GM19238 (cell line): Measurements from ENCODE around the gene CACFD1.

Experiments
- DNase-seq: peaks from one replicate; pipeline ENCODE4 v3.0.0; 2011; ENCODE audit warnings: low spot score; ENCODE audit not compliant: insufficient read length

CACFD1 gene

GRCh38 chr9:133459476-133460404 is at the start of gene CACFD1:
Gene CACFD1 (plus strand): TSS chr9:133459978. CDS start chr9:133460067, 89 bp downstream.
- peak; percentile 99 for DNase-seq

DNA sequence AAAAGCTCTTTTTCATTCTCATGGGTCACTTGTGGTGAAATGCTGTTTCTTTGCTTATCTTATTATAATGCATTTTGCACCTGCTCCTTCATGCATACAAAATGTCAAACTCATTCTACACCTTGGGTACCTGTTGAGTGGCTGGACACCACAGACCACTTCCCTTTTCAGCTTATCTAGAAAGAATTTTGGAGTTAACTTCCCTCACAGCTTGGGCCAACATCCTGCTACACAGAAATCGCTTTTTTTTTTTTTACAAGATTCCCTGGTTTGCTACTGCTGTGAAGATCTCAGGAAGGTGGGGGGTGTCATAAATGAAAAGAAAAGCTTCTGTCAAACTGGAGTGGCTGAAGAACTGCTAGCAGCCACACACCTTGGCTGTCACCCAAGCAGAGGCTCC is 44.6 kb upstream of the CACFD1 start:
- DNase-seq: no peak

- DNase-seq: peak; percentile 79
These were observed 42.0 kb upstream of the CACFD1 start, which contains the start of gene REXO4 for GRCh38 chr9:133417541-133418461. Gene REXO4 (minus strand): TSS chr9:133418010. CDS start chr9:133417844, 166 bp downstream.

- DNase-seq: no peak
These were observed 40.8 kb upstream of the CACFD1 start for GRCh38 chr9:133419005-133419404.

GRCh38 chr9:133420392-133420827 is 39.4 kb upstream of the CACFD1 start:
- DNase-seq: peak; percentile 76

GRCh38 chr9:133421615-133422542 is 37.9 kb upstream of the CACFD1 start, which contains the start of gene ADAMTS13:
Gene ADAMTS13 (plus strand): TSS chr9:133422367. CDS start chr9:133422444, 77 bp downstream.
- peak; percentile 44 for DNase-seq

DNA sequence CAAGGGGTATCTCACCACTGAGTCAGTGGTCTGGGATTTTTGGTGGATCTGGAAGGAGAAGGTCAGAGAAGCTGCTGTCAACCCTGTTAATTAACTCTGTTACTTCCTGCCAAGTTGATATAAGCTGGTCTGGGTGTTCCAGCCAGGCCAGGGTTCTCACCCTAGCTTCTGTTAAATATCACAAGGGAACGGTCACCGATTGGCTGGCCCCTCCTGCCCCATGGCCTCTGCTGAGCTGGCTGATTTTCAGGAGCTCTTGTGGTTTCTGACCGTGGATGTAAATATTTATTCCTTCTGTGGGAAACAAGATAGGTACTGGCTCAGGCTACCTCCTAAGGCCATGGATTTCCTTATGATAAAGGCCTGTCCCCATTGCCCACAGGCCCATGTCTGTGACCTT is 36.6 kb upstream of the CACFD1 start:
- no peak for DNase-seq

DNA sequence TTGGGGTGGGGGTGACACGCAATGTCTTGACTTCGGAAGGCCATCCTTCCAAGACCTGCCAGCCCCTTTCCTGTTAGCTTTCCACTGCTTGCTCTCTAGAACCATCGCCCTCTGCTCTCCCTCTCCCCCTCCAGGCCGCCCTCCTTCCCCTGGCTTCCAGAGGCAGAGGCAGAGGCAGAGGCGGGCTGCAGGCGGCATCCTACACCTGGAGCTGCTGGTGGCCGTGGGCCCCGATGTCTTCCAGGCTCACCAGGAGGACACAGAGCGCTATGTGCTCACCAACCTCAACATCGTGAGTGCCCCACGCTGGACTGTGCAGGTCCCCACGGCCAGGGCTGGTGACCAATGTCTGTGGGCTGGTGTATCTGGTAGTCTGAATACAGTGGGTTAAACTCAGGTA is 35.6 kb upstream of the CACFD1 start:
- DNase-seq: no peak

DNA sequence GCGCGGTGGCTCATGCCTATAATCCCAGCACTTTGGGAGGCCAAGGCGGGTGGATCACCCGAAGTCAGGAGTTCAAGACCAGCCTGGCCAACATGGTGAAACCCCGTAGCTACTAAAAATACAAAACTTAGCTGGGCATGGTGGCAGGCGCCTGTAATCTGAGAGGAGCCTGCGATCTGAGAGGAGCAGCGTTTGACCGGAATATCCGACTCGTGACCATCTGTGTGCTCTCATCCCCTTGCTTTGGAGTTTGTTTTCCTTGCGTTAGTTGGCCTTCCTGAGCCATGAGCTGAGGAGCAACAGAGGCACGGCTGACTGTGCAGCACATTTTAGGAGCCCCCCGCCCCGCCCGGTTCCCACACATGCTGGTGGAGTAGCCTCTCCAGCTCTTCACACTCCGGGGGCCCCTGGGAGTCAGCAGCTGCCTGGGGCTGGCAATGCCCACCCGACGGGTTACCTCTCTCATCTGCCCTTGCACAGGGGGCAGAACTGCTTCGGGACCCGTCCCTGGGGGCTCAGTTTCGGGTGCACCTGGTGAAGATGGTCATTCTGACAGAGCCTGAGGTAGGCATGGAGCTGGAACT is 34.6 kb upstream of the CACFD1 start:
- no peak for DNase-seq

DNA sequence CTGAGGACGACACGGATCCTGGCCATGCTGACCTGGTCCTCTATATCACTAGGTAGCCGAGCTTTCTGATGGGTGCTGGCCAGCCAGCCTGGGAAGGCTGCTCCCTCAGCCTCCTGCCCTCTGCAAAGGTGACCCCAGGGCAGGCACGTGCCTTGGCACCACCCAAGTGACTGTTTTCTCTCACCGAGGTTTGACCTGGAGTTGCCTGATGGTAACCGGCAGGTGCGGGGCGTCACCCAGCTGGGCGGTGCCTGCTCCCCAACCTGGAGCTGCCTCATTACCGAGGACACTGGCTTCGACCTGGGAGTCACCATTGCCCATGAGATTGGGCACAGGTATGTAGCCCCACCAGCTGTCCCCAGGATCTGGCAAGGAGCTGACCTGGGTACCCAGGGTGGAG is 33.8 kb upstream of the CACFD1 start:
- no peak for DNase-seq

DNA sequence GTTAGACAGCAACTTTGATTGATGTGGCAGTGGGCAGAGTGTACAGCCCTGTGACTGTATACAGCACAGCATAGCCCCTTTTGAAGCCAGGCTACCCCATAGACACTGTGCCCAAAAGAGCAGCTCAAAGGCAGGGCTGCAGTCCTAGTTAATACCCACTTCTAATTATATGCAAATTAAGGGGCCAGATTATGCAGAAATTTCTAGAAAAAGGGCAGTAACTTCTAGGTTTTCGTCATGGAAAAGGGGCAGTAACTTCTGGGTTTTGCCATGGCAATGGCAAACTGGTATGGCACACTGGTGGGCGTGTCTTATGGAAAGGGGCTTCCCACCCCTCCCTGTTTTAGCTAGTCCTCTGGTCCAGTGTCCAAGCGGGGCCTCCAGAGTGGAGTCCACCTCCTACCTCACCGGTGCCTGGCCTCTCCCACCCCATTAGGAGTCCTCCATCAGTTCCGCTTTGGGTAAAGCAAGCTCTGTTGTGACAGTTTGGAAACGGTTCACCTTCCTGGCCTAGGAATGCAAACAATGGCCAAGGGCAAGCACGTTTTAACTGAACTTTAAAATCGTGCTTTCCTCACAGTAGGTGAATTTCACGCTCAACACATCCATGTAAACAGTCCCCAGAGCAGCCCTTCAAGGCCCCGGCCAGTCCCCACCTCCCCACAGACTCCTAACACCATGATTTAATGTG is 32.0 kb upstream of the CACFD1 start:
- no peak for DNase-seq

DNA sequence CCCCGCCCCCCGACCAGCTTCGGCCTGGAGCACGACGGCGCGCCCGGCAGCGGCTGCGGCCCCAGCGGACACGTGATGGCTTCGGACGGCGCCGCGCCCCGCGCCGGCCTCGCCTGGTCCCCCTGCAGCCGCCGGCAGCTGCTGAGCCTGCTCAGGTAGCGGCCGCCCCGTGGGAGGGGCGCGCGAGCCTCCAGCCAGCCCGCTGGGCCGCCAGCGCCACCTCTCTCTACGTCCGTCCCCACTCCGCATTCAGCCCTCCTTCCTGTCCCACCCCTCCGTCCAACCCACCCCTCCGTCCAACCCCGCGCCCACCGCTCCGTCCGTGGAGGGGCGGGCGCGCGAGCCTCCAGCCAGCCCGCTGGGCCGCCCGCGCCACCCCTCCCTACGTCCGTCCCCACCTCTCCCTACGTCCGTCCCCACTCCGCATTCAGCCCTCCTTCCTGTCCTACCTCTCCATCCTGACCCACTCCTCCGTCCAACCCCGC is 31.1 kb upstream of the CACFD1 start:
- peak; percentile 58 for DNase-seq

GRCh38 chr9:133429214-133429613 is 30.6 kb upstream of the CACFD1 start:
- no peak for DNase-seq

GRCh38 chr9:133429641-133430161 is 30.1 kb upstream of the CACFD1 start:
- DNase-seq: no peak

GRCh38 chr9:133430244-133430643 is 29.5 kb upstream of the CACFD1 start:
- no peak for DNase-seq

DNA sequence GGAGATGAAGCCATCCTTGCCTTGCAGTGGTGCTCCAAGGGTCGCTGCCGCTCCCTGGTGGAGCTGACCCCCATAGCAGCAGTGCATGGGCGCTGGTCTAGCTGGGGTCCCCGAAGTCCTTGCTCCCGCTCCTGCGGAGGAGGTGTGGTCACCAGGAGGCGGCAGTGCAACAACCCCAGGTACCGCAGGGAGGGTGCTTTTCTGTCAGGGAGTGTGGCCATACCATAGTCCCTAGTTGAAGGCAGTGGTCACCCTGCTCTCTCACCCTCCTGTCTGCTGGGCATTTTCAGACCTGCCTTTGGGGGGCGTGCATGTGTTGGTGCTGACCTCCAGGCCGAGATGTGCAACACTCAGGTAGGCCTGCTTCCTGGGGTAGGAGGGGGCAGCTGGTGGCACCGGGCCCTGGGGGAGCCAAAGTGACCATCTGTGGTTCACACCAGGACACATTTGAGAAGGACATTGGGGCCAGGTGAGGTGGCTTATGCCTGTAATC is 26.4 kb upstream of the CACFD1 start:
- DNase-seq: no peak

DNA sequence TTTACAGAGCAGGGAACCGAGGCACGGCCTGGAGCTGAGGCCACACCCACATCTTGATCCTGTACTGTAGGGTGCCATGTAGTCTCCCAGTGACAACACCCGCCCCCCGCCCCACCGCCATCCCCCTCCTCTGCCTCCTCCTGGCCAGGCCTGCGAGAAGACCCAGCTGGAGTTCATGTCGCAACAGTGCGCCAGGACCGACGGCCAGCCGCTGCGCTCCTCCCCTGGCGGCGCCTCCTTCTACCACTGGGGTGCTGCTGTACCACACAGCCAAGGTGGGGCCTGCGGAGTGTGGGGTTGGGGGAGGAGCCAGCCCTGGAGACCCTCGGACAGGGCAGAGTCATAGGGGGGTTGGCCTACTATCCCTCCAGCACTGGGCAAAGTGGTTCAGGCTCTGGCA is 23.1 kb upstream of the CACFD1 start:
- DNase-seq: no peak

DNA sequence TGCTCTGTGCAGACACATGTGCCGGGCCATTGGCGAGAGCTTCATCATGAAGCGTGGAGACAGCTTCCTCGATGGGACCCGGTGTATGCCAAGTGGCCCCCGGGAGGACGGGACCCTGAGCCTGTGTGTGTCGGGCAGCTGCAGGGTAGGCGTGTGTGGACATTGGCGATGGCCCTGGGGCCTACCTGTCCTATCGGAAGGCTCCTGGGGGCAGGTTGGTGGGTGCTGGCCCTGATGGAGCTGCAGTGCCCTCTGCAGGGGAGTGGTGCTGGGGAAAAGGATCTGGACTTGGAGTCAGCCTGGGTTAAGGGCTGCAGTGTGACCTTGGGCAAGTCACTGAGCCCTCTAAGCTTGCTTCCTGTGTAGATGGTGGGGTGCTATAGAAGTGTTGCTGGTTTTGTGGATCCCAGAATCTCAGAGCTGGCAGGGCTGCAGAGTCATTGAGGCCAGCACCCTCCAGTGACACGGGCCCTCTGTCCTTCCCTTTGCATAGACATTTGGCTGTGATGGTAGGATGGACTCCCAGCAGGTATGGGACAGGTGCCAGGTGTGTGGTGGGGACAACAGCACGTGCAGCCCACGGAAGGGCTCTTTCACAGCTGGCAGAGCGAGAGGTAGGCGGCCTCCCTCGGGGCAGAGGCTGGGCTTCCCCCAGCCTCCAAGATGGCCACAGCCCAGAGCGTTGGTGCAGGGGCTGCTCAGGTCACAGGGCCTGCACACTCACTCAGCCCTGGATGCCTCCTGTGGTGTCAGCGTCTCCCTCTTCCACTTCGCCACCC is 21.8 kb upstream of the CACFD1 start:
- peak; percentile 49 for DNase-seq
